ENCODE data around the gene JAM3.

The JAM3 gene

GRCh38 chr11:134143801-134144200 is 74.9 kb downstream of the JAM3 start:
- H3K79me2 ChIP-seq (ENCODE audit: insufficient read depth, low read length) = no peaks in the 10 kb centered on the region
- H3K36me3 ChIP-seq (ENCODE audit: insufficient read depth, low read length) = peaks cover 44% of the 10 kb centered on the region
- H3K27me3 ChIP-seq (ENCODE audit: insufficient read depth, low read length, poor library complexity) = no peaks in the 10 kb centered on the region
- no peak for DNase-seq
- H3K9me3 ChIP-seq (ENCODE audit: insufficient read depth, low read length, severe bottlenecking) = no peaks in the 10 kb centered on the region
- TF ChIP-seq, protein P1, sequence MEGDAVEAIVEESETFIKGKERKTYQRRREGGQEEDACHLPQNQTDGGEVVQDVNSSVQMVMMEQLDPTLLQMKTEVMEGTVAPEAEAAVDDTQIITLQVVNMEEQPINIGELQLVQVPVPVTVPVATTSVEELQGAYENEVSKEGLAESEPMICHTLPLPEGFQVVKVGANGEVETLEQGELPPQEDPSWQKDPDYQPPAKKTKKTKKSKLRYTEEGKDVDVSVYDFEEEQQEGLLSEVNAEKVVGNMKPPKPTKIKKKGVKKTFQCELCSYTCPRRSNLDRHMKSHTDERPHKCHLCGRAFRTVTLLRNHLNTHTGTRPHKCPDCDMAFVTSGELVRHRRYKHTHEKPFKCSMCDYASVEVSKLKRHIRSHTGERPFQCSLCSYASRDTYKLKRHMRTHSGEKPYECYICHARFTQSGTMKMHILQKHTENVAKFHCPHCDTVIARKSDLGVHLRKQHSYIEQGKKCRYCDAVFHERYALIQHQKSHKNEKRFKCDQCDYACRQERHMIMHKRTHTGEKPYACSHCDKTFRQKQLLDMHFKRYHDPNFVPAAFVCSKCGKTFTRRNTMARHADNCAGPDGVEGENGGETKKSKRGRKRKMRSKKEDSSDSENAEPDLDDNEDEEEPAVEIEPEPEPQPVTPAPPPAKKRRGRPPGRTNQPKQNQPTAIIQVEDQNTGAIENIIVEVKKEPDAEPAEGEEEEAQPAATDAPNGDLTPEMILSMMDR (IDR thresholded peaks at IDR 0.05; ENCODE audit: borderline replicate concordance, extremely low read depth, low read length, poor library complexity, severe bottlenecking) = no peak
- no peak for TF ChIP-seq EZH2 (IDR thresholded peaks at IDR 0.05; ENCODE audit: borderline replicate concordance, low read depth, low read length, severe bottlenecking)
- no peak overlapping the region for H3K4me3 ChIP-seq (ENCODE audit: low read depth in 1 of 2, low read length in 2 of 2)
- H3K4me2 ChIP-seq (ENCODE audit: insufficient read depth, low read length) = no peak overlapping the region
- no peak for ATAC-seq (ENCODE audit: insufficient read depth, low read depth)
- peaks cover 4% of the 10 kb centered on the region; the same call in 1 of the 2 replicates for H3K4me1 ChIP-seq (ENCODE audit: insufficient read depth, low read length)
- no peak overlapping the region for H3K27ac ChIP-seq (ENCODE audit: low read length)
- H3K9ac ChIP-seq (ENCODE audit: low read depth, low read length) = no peak overlapping the region
- H2AFZ ChIP-seq (ENCODE audit: low read depth, low read length) = no peak overlapping the region
- H4K20me1 ChIP-seq (ENCODE audit: insufficient read depth, low read length) = no peaks in the 10 kb centered on the region; the same call in 1 of the 2 replicates

- ATAC-seq (ENCODE audit: insufficient read depth, low read depth) (no peak), DNase-seq (no peak)
- H3K79me2 ChIP-seq (ENCODE audit: insufficient read depth, low read length) = no peaks in the 10 kb centered on the region
- no peak for TF ChIP-seq EZH2 (IDR thresholded peaks at IDR 0.05; ENCODE audit: borderline replicate concordance, low read depth, low read length, severe bottlenecking)
- TF ChIP-seq, protein P1 (IDR thresholded peaks at IDR 0.05; ENCODE audit: borderline replicate concordance, extremely low read depth, low read length, poor library complexity, severe bottlenecking) = no peak
- H3K27ac ChIP-seq (ENCODE audit: low read length) = no peak overlapping the region
- H4K20me1 ChIP-seq (ENCODE audit: insufficient read depth, low read length) = no peaks in the 10 kb centered on the region; the same call in 1 of the 2 replicates
- H3K9ac ChIP-seq (ENCODE audit: low read depth, low read length) = no peak overlapping the region
- H3K27me3 ChIP-seq (ENCODE audit: insufficient read depth, low read length, poor library complexity) = no peaks in the 10 kb centered on the region
- H3K4me1 ChIP-seq (ENCODE audit: insufficient read depth, low read length) = no peaks in the 10 kb centered on the region
- no peak overlapping the region for H2AFZ ChIP-seq (ENCODE audit: low read depth, low read length)
- H3K9me3 ChIP-seq (ENCODE audit: insufficient read depth, low read length, severe bottlenecking) = no peaks in the 10 kb centered on the region
- no peak overlapping the region for H3K4me3 ChIP-seq (ENCODE audit: low read depth in 1 of 2, low read length in 2 of 2)
- H3K36me3 ChIP-seq (ENCODE audit: insufficient read depth, low read length) = peaks cover 53% of the 10 kb centered on the region
- H3K4me2 ChIP-seq (ENCODE audit: insufficient read depth, low read length) = no peak overlapping the region
Measured at GRCh38 chr11:134144744-134145143, 75.9 kb downstream of the JAM3 start.

DNA sequence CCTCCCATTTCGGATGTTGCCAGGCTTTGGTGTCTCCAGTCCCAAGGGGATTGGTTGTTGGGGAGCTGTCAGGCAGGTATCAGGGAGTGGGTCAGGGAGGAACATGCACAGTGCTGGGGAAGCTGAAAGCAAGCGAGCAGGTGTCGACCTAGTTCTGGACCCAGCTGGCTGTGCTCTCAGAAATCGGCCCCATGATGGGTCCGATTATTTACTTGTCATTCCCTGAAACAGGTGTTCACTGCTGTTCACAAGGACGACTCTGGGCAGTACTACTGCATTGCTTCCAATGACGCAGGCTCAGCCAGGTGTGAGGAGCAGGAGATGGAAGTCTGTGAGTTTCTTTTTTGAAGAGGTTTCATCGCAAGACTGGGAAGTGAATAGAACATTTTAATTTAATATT is 76.8 kb downstream of the JAM3 start:
- Histone ChIP-seq H3K27me3 (ENCODE audit: insufficient read depth, low read length, poor library complexity) (no peaks in the 10 kb centered on the region), H4K20me1 (ENCODE audit: insufficient read depth, low read length) (no peaks in the 10 kb centered on the region; the same call in 1 of the 2 replicates)

More for the DNA sequence above, 76.8 kb downstream of the JAM3 start:
- Histone ChIP-seq H3K4me1 (ENCODE audit: insufficient read depth, low read length) (no peaks in the 10 kb centered on the region), H3K9ac (ENCODE audit: low read depth, low read length) (no peak overlapping the region), H3K36me3 (ENCODE audit: insufficient read depth, low read length) (peaks cover 63% of the 10 kb centered on the region), H3K4me3 (ENCODE audit: low read depth in 1 of 2, low read length in 2 of 2) (no peak overlapping the region), H2AFZ (ENCODE audit: low read depth, low read length) (no peak overlapping the region), H3K27ac (ENCODE audit: low read length) (no peak overlapping the region; the same call in 1 of the 2 replicates), H3K79me2 (ENCODE audit: insufficient read depth, low read length) (no peaks in the 10 kb centered on the region), H3K4me2 (ENCODE audit: insufficient read depth, low read length) (no peak overlapping the region), H3K9me3 (ENCODE audit: insufficient read depth, low read length, severe bottlenecking) (no peaks in the 10 kb centered on the region)
- TF ChIP-seq, protein P1 (IDR thresholded peaks at IDR 0.05; ENCODE audit: borderline replicate concordance, extremely low read depth, low read length, poor library complexity, severe bottlenecking) = no peak
- no peak for TF ChIP-seq EZH2 (IDR thresholded peaks at IDR 0.05; ENCODE audit: borderline replicate concordance, low read depth, low read length, severe bottlenecking)
- ATAC-seq (ENCODE audit: insufficient read depth, low read depth) (no peak), DNase-seq (no peak)
